ENCODE data around the gene GJC1. TPM values are rescaled to one million over a fixed set of nuclear protein-coding genes. Genes with fewer than 3 reads are reported as not detected.

Gene GJC1
- total and polyA plus RNA-seq, 2 donors (not counting 3 experiments of a cell fraction or from before 2014, with no cell fraction given) = 13.8 to 39.7 TPM

DNA sequence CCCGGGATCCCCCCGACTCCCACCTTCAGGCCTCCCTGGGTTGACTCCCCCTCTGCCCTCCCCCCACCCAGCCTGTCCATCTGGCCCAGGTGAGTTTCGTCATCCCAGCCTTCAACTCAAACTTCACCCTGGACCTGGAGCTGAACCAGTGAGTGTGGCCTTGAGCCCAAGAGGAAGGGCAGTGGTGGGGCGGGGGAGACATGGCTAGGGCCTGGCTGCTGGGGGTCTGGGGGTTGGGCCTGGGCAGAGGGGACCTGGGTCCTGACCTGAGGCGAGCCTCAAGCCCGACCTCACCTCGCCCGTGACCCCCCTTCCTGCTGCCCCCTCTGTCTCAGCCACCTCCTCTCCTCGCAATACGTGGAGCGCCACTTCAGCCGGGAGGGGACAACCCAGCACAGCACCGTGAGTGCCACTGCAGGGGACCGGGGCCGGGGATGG, 60.4 kb downstream of the GJC1 start:
- intact Hi-C loops (cut with micrococcal nuclease) = no loop called here
- H3K4me1 ChIP-seq (ENCODE audit: control insufficient read depth, extremely low read depth, insufficient read depth, low read length) = no peaks in the 10 kb centered on the region
- DNase-seq (ENCODE audit: low read depth, low spot score) (no peak), FAIRE-seq (no peak)
- no peaks in the 10 kb centered on the region for H3K27me3 ChIP-seq (ENCODE audit: control insufficient read depth in 2 of 2, insufficient read depth in 2 of 2, low read length in 2 of 2)
- TF ChIP-seq EZH2 (IDR thresholded peaks at IDR 0.05; ENCODE audit: borderline replicate concordance, low read depth, low read length, severe bottlenecking) (no peak), POLR2A (IDR thresholded peaks at IDR 0.05; ENCODE audit: low read depth, low read length) (no peak), JUN (IDR thresholded peaks at IDR 0.05; ENCODE audit: borderline replicate concordance, insufficient read depth, insufficient read length, low read depth) (no peak)
- TF ChIP-seq, protein P1, sequence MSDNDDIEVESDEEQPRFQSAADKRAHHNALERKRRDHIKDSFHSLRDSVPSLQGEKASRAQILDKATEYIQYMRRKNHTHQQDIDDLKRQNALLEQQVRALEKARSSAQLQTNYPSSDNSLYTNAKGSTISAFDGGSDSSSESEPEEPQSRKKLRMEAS (IDR thresholded peaks at IDR 0.05; ENCODE audit: insufficient read depth, insufficient read length) = no peak
- CTCF ChIA-PET = interaction anchor here (13.4 to 15.3 kb wide), 2 partner anchors 94 to 111 kb away, joined by 295 to 368 read pairs; no protein-coding TSS in a partner anchor
- H2AFZ ChIP-seq (ENCODE audit: low read depth, low read length) = no peak overlapping the region
- no peaks in the 10 kb centered on the region for H3K79me2 ChIP-seq (ENCODE audit: control insufficient read depth, insufficient read depth, low read length)
- H3K36me3 ChIP-seq (ENCODE audit: control insufficient read depth in 2 of 2, extremely low read depth in 1 of 2, insufficient read depth in 2 of 2, low read length in 2 of 2) = no peaks in the 10 kb centered on the region
- H3K9ac ChIP-seq (replicated peaks; ENCODE audit: extremely low read depth, insufficient read depth, low read length) = no peak overlapping the region
- no peaks in the 10 kb centered on the region for H3K9me3 ChIP-seq (replicated peaks; ENCODE audit: control insufficient read depth, insufficient read depth, low read length)
- no peak overlapping the region for H3K4me3 ChIP-seq (replicated peaks in 1 of 3; ENCODE audit: insufficient read depth in 1 of 3, low read depth in 1 of 3, low read length in 3 of 3)
- POLR2A ChIA-PET = no interaction called here
- dilution Hi-C loops (cut with MboI; ENCODE audit: extremely low pct_ligation_motif_present, low sequenced_read_pairs) = loop anchor here (25.0 kb wide), 1 partner anchor 93 kb away; no protein-coding TSS in a partner anchor
- H4K20me1 ChIP-seq (replicated peaks; ENCODE audit: control insufficient read depth, extremely low read depth, insufficient read depth, low read length) = no peaks in the 10 kb centered on the region
- no peak overlapping the region for H3K27ac ChIP-seq (ENCODE audit: insufficient read depth, low read depth, low read length)
- H3K4me2 ChIP-seq (ENCODE audit: insufficient read depth, low read length) = no peak overlapping the region
- no TSS peak for BruUV-seq (replicated peaks)
- H3K9me1 ChIP-seq (replicated peaks; ENCODE audit: control insufficient read depth, extremely low read depth, insufficient read depth, low read length) = no peaks in the 10 kb centered on the region

DNA sequence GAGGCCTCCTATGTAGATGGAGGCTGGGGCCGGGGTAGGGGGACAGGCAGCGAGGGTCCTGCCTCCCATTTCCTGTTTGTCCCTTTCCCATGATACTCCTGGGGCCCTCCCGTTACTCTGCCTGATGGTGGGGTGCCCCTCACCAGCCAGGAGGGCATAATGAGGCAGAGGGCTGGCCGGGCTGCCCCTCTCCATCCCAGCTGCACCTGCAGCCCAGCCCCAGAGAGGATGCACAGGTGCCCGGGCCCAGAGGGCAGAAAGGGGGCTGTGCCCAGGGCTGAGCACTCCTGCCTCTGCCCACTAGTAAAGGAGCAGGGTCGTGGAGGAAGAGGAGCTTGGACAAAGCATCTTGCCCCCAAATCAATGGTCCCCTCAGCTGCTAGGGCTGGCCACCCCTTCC, 60.9 kb downstream of the GJC1 start:
- Histone ChIP-seq H3K9ac (replicated peaks; ENCODE audit: extremely low read depth, insufficient read depth, low read length) (no peak overlapping the region), H4K20me1 (replicated peaks; ENCODE audit: control insufficient read depth, extremely low read depth, insufficient read depth, low read length) (no peaks in the 10 kb centered on the region), H3K36me3 (ENCODE audit: control insufficient read depth in 2 of 2, extremely low read depth in 1 of 2, insufficient read depth in 2 of 2, low read length in 2 of 2) (no peaks in the 10 kb centered on the region), H3K79me2 (ENCODE audit: control insufficient read depth, insufficient read depth, low read length) (no peaks in the 10 kb centered on the region), H3K4me2 (ENCODE audit: insufficient read depth, low read length) (no peak overlapping the region), H3K9me3 (replicated peaks; ENCODE audit: control insufficient read depth, insufficient read depth, low read length) (no peaks in the 10 kb centered on the region), H3K4me1 (ENCODE audit: control insufficient read depth, extremely low read depth, insufficient read depth, low read length) (no peaks in the 10 kb centered on the region), H3K27ac (ENCODE audit: insufficient read depth, low read depth, low read length) (no peak overlapping the region), H2AFZ (ENCODE audit: low read depth, low read length) (no peak overlapping the region), H3K4me3 (replicated peaks in 1 of 3; ENCODE audit: insufficient read depth in 1 of 3, low read depth in 1 of 3, low read length in 3 of 3) (no peak overlapping the region), H3K9me1 (replicated peaks; ENCODE audit: control insufficient read depth, extremely low read depth, insufficient read depth, low read length) (no peaks in the 10 kb centered on the region), H3K27me3 (ENCODE audit: control insufficient read depth in 2 of 2, insufficient read depth in 2 of 2, low read length in 2 of 2) (no peaks in the 10 kb centered on the region)
- intact Hi-C loops (cut with micrococcal nuclease) = no loop called here
- dilution Hi-C loops (cut with MboI; ENCODE audit: extremely low pct_ligation_motif_present, low sequenced_read_pairs) = loop anchor here (25.0 kb wide), 1 partner anchor 93 kb away; no protein-coding TSS in a partner anchor
- BruUV-seq (replicated peaks) = no TSS peak
- no peak for FAIRE-seq
- DNase-seq (ENCODE audit: low read depth, low spot score) = no peak
- ChIA-PET POLR2A (no interaction called here), CTCF (interaction anchor here (15.3 kb wide), 1 partner anchor 94 kb away, joined by 368 read pairs; no protein-coding TSS in a partner anchor)
- TF ChIP-seq GATA2 (IDR thresholded peaks at IDR 0.05; ENCODE audit: insufficient read depth, insufficient read length, low read depth, low read length) (no peak), JUN (IDR thresholded peaks at IDR 0.05; ENCODE audit: borderline replicate concordance, insufficient read depth, insufficient read length, low read depth) (no peak), CTCF (IDR thresholded peaks at IDR 0.05; ENCODE audit: extremely low read depth in 1 of 2, insufficient read depth in 1 of 2, low read depth in 1 of 2, low read length in 2 of 2) (no peak), EZH2 (IDR thresholded peaks at IDR 0.05; ENCODE audit: borderline replicate concordance, low read depth, low read length, severe bottlenecking) (no peak), POLR2A (IDR thresholded peaks at IDR 0.05; ENCODE audit: low read depth, low read length) (no peak), POLR2AphosphoS5 (IDR thresholded peaks at IDR 0.05; ENCODE audit: insufficient read depth, low read depth, low read length) (no peak), FOS (IDR thresholded peaks at IDR 0.05; ENCODE audit: borderline replicate concordance, insufficient read depth, low read length) (no peak), MYC (IDR thresholded peaks at IDR 0.05; ENCODE audit: low read depth, low read length) (no peak)
- TF ChIP-seq, protein P1 (IDR thresholded peaks at IDR 0.05; ENCODE audit: insufficient read depth, insufficient read length) = no peak
